GM12872 (cell line): ENCODE data around the gene PSME2.

ENCODE experiments used
- TF ChIP-seq, protein P1 (sequence below): IDR thresholded peaks from 3 replicates; pipeline ENCODE4 v1.5.1; 2011; ENCODE audit warnings: low read depth, mild to moderate bottlenecking, low read length, moderate library complexity; ENCODE audit not compliant: insufficient read depth

Gene PSME2

DNA sequence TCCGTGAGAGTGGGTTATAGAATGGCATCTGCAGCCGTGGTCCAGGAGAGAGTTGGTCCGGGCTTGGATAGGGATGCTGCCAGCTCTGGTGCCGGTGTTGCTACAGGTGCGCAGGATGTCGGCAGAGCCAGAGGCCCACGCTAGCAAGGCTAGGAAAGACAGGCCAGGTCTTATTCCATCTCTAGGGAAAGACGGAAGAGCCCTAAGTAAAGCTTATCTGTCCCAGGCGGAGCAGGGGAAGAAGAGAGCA lies 10.9 kb downstream of the PSME2 start:
- TF ChIP-seq, protein P1, sequence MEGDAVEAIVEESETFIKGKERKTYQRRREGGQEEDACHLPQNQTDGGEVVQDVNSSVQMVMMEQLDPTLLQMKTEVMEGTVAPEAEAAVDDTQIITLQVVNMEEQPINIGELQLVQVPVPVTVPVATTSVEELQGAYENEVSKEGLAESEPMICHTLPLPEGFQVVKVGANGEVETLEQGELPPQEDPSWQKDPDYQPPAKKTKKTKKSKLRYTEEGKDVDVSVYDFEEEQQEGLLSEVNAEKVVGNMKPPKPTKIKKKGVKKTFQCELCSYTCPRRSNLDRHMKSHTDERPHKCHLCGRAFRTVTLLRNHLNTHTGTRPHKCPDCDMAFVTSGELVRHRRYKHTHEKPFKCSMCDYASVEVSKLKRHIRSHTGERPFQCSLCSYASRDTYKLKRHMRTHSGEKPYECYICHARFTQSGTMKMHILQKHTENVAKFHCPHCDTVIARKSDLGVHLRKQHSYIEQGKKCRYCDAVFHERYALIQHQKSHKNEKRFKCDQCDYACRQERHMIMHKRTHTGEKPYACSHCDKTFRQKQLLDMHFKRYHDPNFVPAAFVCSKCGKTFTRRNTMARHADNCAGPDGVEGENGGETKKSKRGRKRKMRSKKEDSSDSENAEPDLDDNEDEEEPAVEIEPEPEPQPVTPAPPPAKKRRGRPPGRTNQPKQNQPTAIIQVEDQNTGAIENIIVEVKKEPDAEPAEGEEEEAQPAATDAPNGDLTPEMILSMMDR = no peak

DNA sequence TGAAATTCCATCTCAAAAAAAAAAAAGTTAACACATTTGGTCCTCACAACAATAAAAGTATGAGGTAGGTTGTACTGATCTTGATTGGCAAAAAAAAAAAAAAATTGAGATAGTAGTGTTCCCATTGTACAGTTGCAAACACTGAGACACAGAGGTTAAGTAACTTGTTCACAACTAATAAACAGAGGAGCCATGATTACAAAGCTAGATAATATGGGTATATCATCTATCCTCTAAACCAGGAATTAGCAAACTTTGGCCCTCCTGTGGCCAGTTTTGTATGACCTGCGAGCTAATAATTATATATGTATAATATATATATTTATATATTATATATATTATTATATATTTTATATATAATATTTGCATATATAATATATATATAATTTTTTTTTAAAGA lies 12.7 kb downstream of the PSME2 start:
- TF ChIP-seq, protein P1 = no peak

DNA sequence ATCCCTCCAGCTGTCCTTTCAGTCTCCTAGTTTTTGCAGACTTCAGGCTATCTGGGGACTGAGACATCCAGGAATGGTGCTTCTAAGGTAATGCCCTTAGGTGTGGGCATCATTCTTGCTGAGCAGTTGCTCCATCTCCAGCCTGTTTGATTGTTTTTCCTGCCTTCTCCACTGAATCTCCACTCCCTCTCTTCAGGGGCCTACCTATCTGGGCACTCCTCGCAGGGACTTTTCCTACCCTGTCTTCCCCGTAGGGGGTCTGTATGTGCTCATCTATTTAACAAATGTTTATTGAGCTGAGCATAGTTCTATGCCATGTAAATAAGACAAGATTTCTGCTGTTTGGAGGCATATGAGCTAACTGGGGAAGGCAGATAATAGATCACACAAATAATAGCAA lies 13.4 kb downstream of the PSME2 start:
- TF ChIP-seq, protein P1 = no peak

DNA sequence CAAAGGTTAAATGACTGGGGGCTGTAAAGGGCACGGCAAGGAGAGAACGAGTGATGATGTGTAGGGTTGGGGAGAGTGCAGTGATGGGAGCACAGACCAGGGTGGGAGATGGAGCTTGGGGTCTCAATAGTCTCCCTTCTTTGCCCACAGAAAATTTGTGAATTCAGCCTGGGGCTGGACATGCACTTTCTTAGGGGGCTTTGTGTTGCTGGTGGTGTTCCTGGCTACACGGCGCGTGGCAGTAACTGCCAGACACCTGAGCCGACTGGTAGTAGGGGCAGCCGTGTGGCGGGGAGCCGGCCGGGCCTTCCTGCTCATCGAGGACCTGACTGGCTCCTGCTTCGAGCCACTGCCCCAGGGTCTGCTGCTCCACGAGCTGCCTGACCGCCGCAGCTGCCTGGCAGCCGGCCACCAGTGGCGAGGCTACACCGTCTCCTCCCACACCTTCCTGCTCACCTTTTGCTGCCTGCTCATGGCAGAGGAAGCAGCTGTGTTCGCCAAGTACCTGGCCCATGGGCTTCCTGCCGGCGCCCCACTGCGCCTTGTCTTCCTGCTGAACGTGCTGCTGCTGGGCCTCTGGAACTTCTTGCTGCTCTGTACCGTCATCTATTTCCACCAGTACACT lies 14.2 kb downstream of the PSME2 start:
- TF ChIP-seq, protein P1 = no peak

DNA sequence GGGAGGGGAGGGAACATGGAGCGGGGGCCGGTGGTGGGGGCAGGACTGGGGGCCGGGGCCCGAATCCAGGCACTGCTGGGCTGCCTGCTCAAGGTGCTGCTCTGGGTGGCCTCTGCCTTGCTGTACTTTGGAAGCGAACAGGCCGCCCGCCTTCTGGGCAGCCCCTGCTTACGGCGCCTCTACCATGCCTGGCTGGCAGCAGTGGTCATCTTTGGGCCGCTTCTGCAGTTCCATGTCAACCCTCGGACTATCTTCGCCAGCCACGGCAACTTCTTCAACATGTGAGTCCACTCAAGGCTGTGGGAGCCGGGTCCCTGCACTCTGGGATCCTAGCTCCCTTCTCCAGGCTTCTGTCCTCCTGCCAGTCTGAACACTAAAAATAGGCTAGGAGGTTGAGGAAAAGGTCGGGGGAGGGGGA lies 14.9 kb downstream of the PSME2 start:
- TF ChIP-seq, protein P1 = no peak

DNA sequence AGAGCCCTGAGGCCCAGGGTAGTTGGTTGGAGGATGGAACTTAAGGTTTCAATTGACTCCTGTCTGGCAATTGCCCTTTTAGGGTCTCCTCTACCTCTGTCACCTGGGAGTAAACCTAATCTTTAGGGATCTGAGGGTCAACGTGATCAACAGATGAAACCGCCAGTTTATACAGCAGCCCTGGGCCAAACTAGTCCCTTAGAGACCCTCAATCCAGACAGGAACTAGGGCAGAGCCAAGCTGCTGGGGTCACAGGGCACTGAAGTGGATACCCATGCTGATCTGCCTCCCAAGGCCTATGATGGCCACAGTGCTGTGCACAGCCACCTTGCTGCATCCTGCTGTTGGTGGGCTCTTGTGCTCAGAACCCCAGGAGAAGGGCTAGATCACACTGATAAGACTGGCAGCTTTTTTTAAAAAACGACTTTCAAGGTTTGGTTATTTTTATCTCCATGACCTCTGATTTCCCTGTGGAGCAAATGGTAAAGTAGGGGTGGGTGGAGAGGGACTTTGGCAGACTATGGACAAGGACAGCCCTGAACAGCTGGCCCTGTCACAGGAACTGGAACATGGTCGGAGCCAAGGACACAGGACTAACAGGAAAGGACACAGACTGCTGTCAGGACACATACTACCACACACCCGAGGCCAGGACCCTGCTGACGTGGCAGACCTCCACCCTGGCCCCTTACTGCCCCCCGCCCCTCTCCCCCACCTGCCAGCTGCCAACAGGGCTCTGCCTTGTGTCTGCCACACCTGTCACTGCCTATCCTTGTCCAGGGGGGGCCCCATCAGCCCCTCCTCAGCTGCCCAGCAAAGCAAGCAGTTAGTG lies 15.5 kb downstream of the PSME2 start:
- TF ChIP-seq, protein P1 = no peak

DNA sequence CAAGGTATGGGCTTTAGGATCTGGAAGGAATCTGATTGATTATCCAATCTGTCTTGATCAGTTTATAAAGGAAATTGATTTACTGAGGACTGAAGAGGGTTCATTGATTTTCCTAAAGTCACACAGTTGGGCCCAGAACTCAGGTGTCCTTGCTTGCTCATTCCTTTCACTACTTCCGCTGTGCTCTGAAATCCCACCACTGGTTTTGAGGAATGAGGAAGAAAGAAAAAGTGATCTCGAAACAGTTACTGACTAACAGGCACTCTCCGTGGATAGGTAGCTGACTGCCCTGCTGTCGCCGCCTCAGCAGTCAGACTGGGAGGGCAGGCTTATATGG lies 16.1 kb downstream of the PSME2 start, which contains the start of gene FITM1:
Gene FITM1 (plus strand): TSS at position 280 of the 337 bp plus-strand sequence. CDS start 905 bp downstream, outside the sequence.
- TF ChIP-seq, protein P1 = no peak
